Stimulated activated CD8-positive, alpha-beta memory T cell treated with anti-CD3 and anti-CD28 coated beads, Interleukin-4, amount 100 ng/mL, for 48 hours (primary cell): ENCODE results near the gene ERBIN.
"Not testable (repeated sequence)": the region's sequence is repeated elsewhere in the genome, so short reads cannot be mapped to it uniquely, and the experiment has no call there.

ENCODE experiments used
- DNase-seq: peaks from one replicate; pipeline ENCODE4 v3.0.0-alpha.2; 2020

ERBIN gene

GRCh38 chr5:66013397-66013796, 87.0 kb downstream of the ERBIN start:
- no peak for DNase-seq

GRCh38 chr5:66013906-66014305, 87.5 kb downstream of the ERBIN start:
- no peak for DNase-seq

GRCh38 chr5:66015196-66015960, 89.0 kb downstream of the ERBIN start:
- no peak for DNase-seq

- no peak for DNase-seq
Observed at GRCh38 chr5:66021585-66021984, 95.2 kb downstream of the ERBIN start.

GRCh38 chr5:66039296-66039695, 112.9 kb downstream of the ERBIN start:
- DNase-seq, result no peak

GRCh38 chr5:66039701-66040100, 113.3 kb downstream of the ERBIN start:
- DNase-seq, result no peak

GRCh38 chr5:66041627-66042026, 115.3 kb downstream of the ERBIN start:
- no peak for DNase-seq

- DNase-seq, result no peak
Observed at GRCh38 chr5:66057239-66057638, 130.9 kb downstream of the ERBIN start.

GRCh38 chr5:66061320-66061719, 134.9 kb downstream of the ERBIN start:
- DNase-seq, result not testable (repeated sequence)

GRCh38 chr5:66063061-66063460, 136.7 kb downstream of the ERBIN start:
- not testable (repeated sequence) for DNase-seq

- no peak for DNase-seq
Observed at GRCh38 chr5:66066826-66067225, 140.5 kb downstream of the ERBIN start.

GRCh38 chr5:66072031-66072430, 145.7 kb downstream of the ERBIN start:
- DNase-seq, result no peak

- DNase-seq, result no peak
Observed at GRCh38 chr5:66074901-66075300, 148.5 kb downstream of the ERBIN start.

- DNase-seq, result no peak
Observed at GRCh38 chr5:66080664-66081063, 154.3 kb downstream of the ERBIN start.

GRCh38 chr5:66089384-66089783, 163.0 kb downstream of the ERBIN start:
- DNase-seq, result no peak

GRCh38 chr5:66100851-66101250, 174.5 kb downstream of the ERBIN start:
- DNase-seq, result no peak

- DNase-seq, result no peak
Observed at GRCh38 chr5:66113160-66113559, 186.8 kb downstream of the ERBIN start.

- DNase-seq, result no peak
Observed at GRCh38 chr5:66118304-66118703, 191.9 kb downstream of the ERBIN start.

GRCh38 chr5:66122379-66123034, 196.1 kb downstream of the ERBIN start:
- no peak for DNase-seq

GRCh38 chr5:66129144-66129543, 202.8 kb downstream of the ERBIN start:
- DNase-seq, result no peak

GRCh38 chr5:66130493-66130892, 204.1 kb downstream of the ERBIN start:
- no peak for DNase-seq
